Liver (tissue), 9 donors: Measurements from ENCODE around the gene DDX1. TPM values are rescaled to one million over a fixed set of nuclear protein-coding genes. Genes with fewer than 3 reads are reported as not detected.

Experiments used
- DNase-seq: peaks from one replicate; pipeline ENCODE4 v3.0.0-alpha.2; 2017; ENCODE audit warnings: low spot score
- H3K27ac ChIP-seq, 2 donors: one replicate each; pipeline ENCODE4 v1.7.0; 2013; ENCODE audit warnings: inconsistent platforms in 2 of 2, low read length in 2 of 2, control low read depth in 1 of 2, low read depth in 1 of 2, mild to moderate bottlenecking in 1 of 2
- H3K27me3 ChIP-seq, 4 donors: one replicate each; pipeline versions ENCODE4 v1.6.1 to v1.7.0; 2013; ENCODE audit warnings: low read length in 3 of 4, inconsistent platforms in 1 of 4, mild to moderate bottlenecking in 1 of 4, moderate library complexity in 1 of 4; ENCODE audit not compliant: control insufficient read depth in 4 of 4, insufficient read depth in 4 of 4
- H3K36me3 ChIP-seq, 4 donors: one replicate each; pipeline versions ENCODE4 v1.6.1 to v1.7.0; 2013; ENCODE audit warnings: low read length in 3 of 4, mild to moderate bottlenecking in 3 of 4, low read depth in 1 of 4, moderate library complexity in 1 of 4; ENCODE audit not compliant: control insufficient read depth in 4 of 4, insufficient read depth in 3 of 4
- H3K4me1 ChIP-seq, 4 donors: one replicate each; pipeline versions ENCODE4 v1.6.1 to v1.7.0; 2013; ENCODE audit warnings: low read length in 3 of 4, mild to moderate bottlenecking in 3 of 4, moderate library complexity in 1 of 4; ENCODE audit not compliant: control insufficient read depth in 4 of 4, insufficient read depth in 4 of 4
- H3K4me3 ChIP-seq, 3 donors: one replicate each; pipeline versions ENCODE4 v1.6.1 to v1.7.0; 2013; ENCODE audit warnings: low read length in 3 of 3, control low read depth in 1 of 3, low read depth in 1 of 3, mild to moderate bottlenecking in 1 of 3
- H3K9ac ChIP-seq, 2 donors: one replicate each; pipeline ENCODE4 v1.7.0; 2013; ENCODE audit warnings: low read length in 2 of 2, mild to moderate bottlenecking in 2 of 2, moderate library complexity in 2 of 2, control low read depth in 1 of 2, low read depth in 1 of 2
- H3K9me3 ChIP-seq, 4 donors: one replicate each; pipeline versions ENCODE4 v1.6.1 to v1.7.0; 2013; ENCODE audit warnings: low read length in 3 of 4; ENCODE audit not compliant: control insufficient read depth in 4 of 4
- EGR1 ChIP-seq, 2 donors: IDR thresholded peaks; 2 replicates each; pipeline ENCODE4 v1.6.1; 2016 to 2018; ENCODE audit warnings: antibody characterized with exemption in 2 of 2, low read depth in 2 of 2
- FOXA1 ChIP-seq: IDR thresholded peaks from 2 replicates; pipeline ENCODE4 v1.6.1; 2016; ENCODE audit warnings: antibody characterized with exemption
- GABPA ChIP-seq, 2 donors: IDR thresholded peaks in 1 of 2; conservative IDR thresholded peaks in 1 of 2; 2 replicates each; pipeline ENCODE4 v1.6.1; 2016; ENCODE audit warnings: antibody characterized with exemption in 2 of 2, mild to moderate bottlenecking in 1 of 2, moderate library complexity in 1 of 2
- HNF4G ChIP-seq: IDR thresholded peaks from 2 replicates; pipeline ENCODE4 v1.6.1; 2016; ENCODE audit warnings: antibody characterized with exemption
- JUND ChIP-seq, 2 donors: IDR thresholded peaks; 2 replicates each; pipeline ENCODE4 v1.6.1; 2016; ENCODE audit warnings: antibody characterized with exemption in 2 of 2
- MAX ChIP-seq: IDR thresholded peaks from 2 replicates; pipeline ENCODE4 v1.6.1; 2016; ENCODE audit warnings: antibody characterized with exemption
- NR2F2 ChIP-seq: IDR thresholded peaks from 2 replicates; pipeline ENCODE4 v1.6.1; 2016; ENCODE audit warnings: antibody characterized with exemption
- RAD21 ChIP-seq, 2 donors: IDR thresholded peaks; 2 replicates each; pipeline ENCODE4 v1.6.1; 2016; ENCODE audit warnings: antibody characterized with exemption in 2 of 2, mild to moderate bottlenecking in 2 of 2
- REST ChIP-seq: IDR thresholded peaks from 2 replicates; pipeline ENCODE4 v1.6.1; 2016; ENCODE audit warnings: antibody characterized with exemption, mild to moderate bottlenecking
- RXRA ChIP-seq, 2 donors: IDR thresholded peaks; 2 replicates each; pipeline ENCODE4 v1.6.1; 2017 to 2018; ENCODE audit warnings: antibody characterized with exemption in 2 of 2, mild to moderate bottlenecking in 1 of 2
- SP1 ChIP-seq: IDR thresholded peaks from 2 replicates; pipeline ENCODE4 v1.6.1; 2018; ENCODE audit warnings: antibody characterized with exemption, mild to moderate bottlenecking
- TAF1 ChIP-seq: conservative IDR thresholded peaks from 2 replicates; pipeline ENCODE4 v1.6.1; 2016; ENCODE audit warnings: antibody characterized with exemption, mild to moderate bottlenecking
- YY1 ChIP-seq: IDR thresholded peaks from 2 replicates; pipeline ENCODE4 v1.6.1; 2016; ENCODE audit warnings: antibody characterized with exemption, mild to moderate bottlenecking
- WGBS: extraction: QIAGEN DNeasy Blood & Tissue Kit; methylation state at CpG from one replicate; pipeline ENCODE4 v1.1.7; 2013; 5-methylcytosine and 5-hydroxymethylcytosine counted together
- polyA plus RNA-seq, 2 donors: library from polyadenylated mRNA; stranded (reverse) in 1 of 2; unstranded in 1 of 2; fragments of 200-250 nt in 1 of 2; fragments of >200 nt in 1 of 2; fragmentation: Nextera tagmentation in 1 of 2; extraction: Ambion mirVana in 1 of 2; gene quantifications; one replicate each; pipeline versions ENCODE4 v1.2.1 to v1.2.3, GENCODE V29; 2013 to 2015
- total RNA-seq, 2 donors: library from RNA; depleted of rRNA; stranded (reverse); fragments of >200 nt; gene quantifications; one replicate each; pipeline ENCODE4 v1.2.3, GENCODE V29; 2014
- TF ChIP-seq, protein P1 (sequence below): fragments of 150-350 bp; IDR thresholded peaks from 2 replicates; pipeline ENCODE4 v1.5.1; 2017; ENCODE audit warnings: improper control_type of control experiment, low read depth, low read length; ENCODE audit not compliant: missing input control
- TF ChIP-seq, protein P2 (sequence below): IDR thresholded peaks from 2 replicates; pipeline ENCODE4 v1.6.1; 2016; ENCODE audit warnings: antibody characterized with exemption
- TF ChIP-seq, protein P3 (sequence below): IDR thresholded peaks from 2 replicates; pipeline ENCODE4 v1.6.1; 2016; ENCODE audit warnings: antibody characterized with exemption
- donor health status: healthy.
- donor health status: healthy.
- donor health status: healthy.
- donor health status: healthy.
- donor health status: healthy.

The DDX1 gene
- total and polyA plus RNA-seq, 4 donors = 31.7 to 43.9 (median 38.8) TPM

DNA sequence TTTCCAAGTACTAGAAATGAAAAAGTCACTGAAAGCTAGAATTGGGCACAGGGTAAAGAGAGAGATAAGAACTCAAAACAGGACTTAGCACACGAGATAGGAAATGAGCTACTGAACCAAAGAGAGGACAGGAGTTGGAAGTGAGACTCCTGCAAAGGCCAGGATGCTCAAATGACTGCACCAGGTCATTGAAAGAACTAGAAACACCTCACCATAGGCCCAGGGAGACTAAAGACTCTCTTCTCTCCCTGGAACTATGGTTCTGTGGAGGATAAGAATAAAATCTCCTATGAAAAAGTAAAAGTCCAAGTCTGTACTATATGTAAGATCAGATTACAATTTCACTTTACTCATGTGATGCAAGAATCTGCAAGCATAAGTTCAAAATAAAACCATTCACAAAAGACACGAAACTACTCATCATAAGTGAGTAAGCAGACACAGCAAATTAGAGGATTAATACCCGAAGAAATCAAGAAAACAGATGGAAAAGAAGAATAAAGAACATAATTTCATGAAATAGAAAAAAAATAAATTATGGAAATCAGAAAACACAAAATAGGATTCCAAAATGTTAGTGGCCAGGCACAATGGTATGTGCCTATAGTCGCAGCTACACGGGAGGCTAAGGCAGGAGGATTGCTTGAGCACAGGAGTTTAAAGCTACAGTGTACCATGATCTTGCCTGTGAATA, 37.0 kb upstream of the DDX1 start:
- Histone ChIP-seq H3K4me3 (no peak overlapping the region), H3K4me1 (peaks cover 3 to 11% (median 6%) of the 10 kb centered on the region in 4 donors), H3K9ac (no peak overlapping the region), H3K9me3 (no peaks in the 10 kb centered on the region), H3K27me3 (no peaks in the 10 kb centered on the region), H3K36me3 (peaks cover 0 to 15% (median 7%) of the 10 kb centered on the region in 4 donors), H3K27ac (no peak overlapping the region)
- WGBS = 96% methylated on average over 5 of the region's 5 CpGs
- no peak for DNase-seq
- TF ChIP-seq RXRA (IDR thresholded peaks at IDR 0.05) = no peak
- TF ChIP-seq RAD21 (IDR thresholded peaks at IDR 0.05) = no peak
- no peak for TF ChIP-seq HNF4G
- no peak for TF ChIP-seq NR2F2
- TF ChIP-seq FOXA1 = no peak
- no peak for TF ChIP-seq SP1
- no peak for TF ChIP-seq MAX
- TF ChIP-seq GABPA (IDR thresholded peaks at IDR 0.05 in 1 of 2, conservative IDR thresholded peaks at IDR 0.05 in 1 of 2) = no peak
- TF ChIP-seq YY1 = no peak
- TF ChIP-seq TAF1 = no peak
- TF ChIP-seq, protein P1, sequence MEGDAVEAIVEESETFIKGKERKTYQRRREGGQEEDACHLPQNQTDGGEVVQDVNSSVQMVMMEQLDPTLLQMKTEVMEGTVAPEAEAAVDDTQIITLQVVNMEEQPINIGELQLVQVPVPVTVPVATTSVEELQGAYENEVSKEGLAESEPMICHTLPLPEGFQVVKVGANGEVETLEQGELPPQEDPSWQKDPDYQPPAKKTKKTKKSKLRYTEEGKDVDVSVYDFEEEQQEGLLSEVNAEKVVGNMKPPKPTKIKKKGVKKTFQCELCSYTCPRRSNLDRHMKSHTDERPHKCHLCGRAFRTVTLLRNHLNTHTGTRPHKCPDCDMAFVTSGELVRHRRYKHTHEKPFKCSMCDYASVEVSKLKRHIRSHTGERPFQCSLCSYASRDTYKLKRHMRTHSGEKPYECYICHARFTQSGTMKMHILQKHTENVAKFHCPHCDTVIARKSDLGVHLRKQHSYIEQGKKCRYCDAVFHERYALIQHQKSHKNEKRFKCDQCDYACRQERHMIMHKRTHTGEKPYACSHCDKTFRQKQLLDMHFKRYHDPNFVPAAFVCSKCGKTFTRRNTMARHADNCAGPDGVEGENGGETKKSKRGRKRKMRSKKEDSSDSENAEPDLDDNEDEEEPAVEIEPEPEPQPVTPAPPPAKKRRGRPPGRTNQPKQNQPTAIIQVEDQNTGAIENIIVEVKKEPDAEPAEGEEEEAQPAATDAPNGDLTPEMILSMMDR = no peak
- TF ChIP-seq, protein P2, sequence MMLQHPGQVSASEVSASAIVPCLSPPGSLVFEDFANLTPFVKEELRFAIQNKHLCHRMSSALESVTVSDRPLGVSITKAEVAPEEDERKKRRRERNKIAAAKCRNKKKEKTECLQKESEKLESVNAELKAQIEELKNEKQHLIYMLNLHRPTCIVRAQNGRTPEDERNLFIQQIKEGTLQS = no peak
- no peak for TF ChIP-seq REST
- TF ChIP-seq, protein P3, sequence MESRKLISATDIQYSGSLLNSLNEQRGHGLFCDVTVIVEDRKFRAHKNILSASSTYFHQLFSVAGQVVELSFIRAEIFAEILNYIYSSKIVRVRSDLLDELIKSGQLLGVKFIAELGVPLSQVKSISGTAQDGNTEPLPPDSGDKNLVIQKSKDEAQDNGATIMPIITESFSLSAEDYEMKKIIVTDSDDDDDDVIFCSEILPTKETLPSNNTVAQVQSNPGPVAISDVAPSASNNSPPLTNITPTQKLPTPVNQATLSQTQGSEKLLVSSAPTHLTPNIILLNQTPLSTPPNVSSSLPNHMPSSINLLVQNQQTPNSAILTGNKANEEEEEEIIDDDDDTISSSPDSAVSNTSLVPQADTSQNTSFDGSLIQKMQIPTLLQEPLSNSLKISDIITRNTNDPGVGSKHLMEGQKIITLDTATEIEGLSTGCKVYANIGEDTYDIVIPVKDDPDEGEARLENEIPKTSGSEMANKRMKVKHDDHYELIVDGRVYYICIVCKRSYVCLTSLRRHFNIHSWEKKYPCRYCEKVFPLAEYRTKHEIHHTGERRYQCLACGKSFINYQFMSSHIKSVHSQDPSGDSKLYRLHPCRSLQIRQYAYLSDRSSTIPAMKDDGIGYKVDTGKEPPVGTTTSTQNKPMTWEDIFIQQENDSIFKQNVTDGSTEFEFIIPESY = no peak
- no peak for TF ChIP-seq EGR1 (IDR thresholded peaks at IDR 0.05; ENCODE audit: low read depth in 2 of 2)
- no peak for TF ChIP-seq JUND (IDR thresholded peaks at IDR 0.05)
